Measurements from ENCODE around the gene PTPRM. TPM values are rescaled to one million over a fixed set of nuclear protein-coding genes. Genes with fewer than 3 reads are reported as not detected.
A peak's percentile ranks its signal among the peaks of the same experiment; 100 is the strongest.

The PTPRM gene
- polyA plus RNA-seq, 1 of the 3 experiments (the other 2 are of a cell fraction), result 16.0 TPM

DNA sequence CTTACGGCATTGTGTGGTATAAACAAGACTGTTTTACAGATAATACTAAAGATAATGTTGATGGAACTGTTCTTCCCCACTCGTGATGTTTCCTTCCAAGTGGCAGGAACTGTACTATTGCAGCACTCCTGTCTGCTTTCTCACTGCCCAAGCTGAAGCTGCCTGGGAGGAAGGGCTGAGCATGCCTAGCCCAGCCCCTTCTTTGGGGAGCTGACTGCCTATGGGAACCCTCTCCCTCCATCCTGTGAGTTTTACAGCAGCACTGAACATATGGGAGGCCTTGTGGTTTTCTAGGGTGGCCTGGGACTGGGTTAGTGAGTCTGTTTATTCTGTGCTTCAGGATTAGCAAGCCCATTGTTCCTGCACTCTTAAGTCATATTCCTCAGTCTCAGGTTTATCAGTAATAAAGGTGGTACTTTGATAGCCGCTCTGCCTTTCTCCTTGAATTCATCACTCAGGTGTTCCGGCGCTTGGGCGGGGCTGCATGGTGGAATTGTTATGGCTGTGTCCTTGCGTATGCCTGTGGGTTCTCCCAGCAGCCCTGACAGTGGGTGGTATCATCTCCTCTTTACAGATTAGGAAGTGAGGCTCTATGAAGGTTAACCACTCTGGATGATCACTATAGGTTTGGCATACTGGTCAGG lies 379.7 kb downstream of the PTPRM start:
- POLR2A ChIA-PET, result no interaction called here
- CTCF ChIA-PET, result interaction anchor here (1.4 to 1.7 kb wide), 2 partner anchors 12 to 380 kb away, joined by 3 to 5 read pairs; partner anchors contain the start of gene PTPRM
- no peaks in the 10 kb centered on the region for H3F3A ChIP-seq (replicated peaks; ENCODE audit: insufficient read depth)
- peak overlapping the region; percentile 51 to 56 for H3K4me3 ChIP-seq (ENCODE audit: low read depth in 2 of 2, low read length in 1 of 2)
- no peaks in the 10 kb centered on the region for H3K36me3 ChIP-seq (replicated peaks in 1 of 2; ENCODE audit: control insufficient read depth in 1 of 2, insufficient read depth in 2 of 2, low read length in 1 of 2)
- H3K4me2 ChIP-seq, result peak overlapping the region; percentile 76
- H3K9ac ChIP-seq, result 0 out of 2 replicates have a peak overlapping the region, but pooled peaks have one; percentile 21
- 72% methylated on average over 7 of the region's 7 CpGs for WGBS (ENCODE audit: low lambda C conversion rate)
- peak; percentile 64; the same call in 1 of the 2 replicates for TF ChIP-seq TAF1 (IDR thresholded peaks at IDR 0.05; ENCODE audit: borderline replicate concordance, low read depth, low read length)
- peak; percentile 70 for TF ChIP-seq GATA2 (CRISPR knock-in tag; IDR thresholded peaks at IDR 0.05)
- TF ChIP-seq SIN3A (IDR thresholded peaks at IDR 0.05; ENCODE audit: borderline replicate concordance, low read depth, low read length), result no peak
- TF ChIP-seq GABPA (IDR thresholded peaks at IDR 0.05; ENCODE audit: low read depth), result peak; percentile 45
- H2AFZ ChIP-seq (ENCODE audit: low read depth), result peak overlapping the region; percentile 80
- H4K20me1 ChIP-seq (ENCODE audit: insufficient read depth), result no peaks in the 10 kb centered on the region
- peak; percentile 37 for DNase-seq
- H3K79me2 ChIP-seq (ENCODE audit: insufficient read depth), result no peaks in the 10 kb centered on the region
- H3K9me2 ChIP-seq, result no peaks in the 10 kb centered on the region
- H3K27me3 ChIP-seq (ENCODE audit: insufficient read depth), result no peaks in the 10 kb centered on the region
- peak overlapping the region; percentile 37 to 71; a peak in 3 of 4 replicates for H3K27ac ChIP-seq (ENCODE audit: low read depth in 2 of 2, low read length in 1 of 2)
- no peaks in the 10 kb centered on the region for H3K9me3 ChIP-seq
- H3K4me1 ChIP-seq (ENCODE audit: control insufficient read depth in 1 of 2, insufficient read depth in 2 of 2, low read depth in 1 of 2, low read length in 1 of 2), result peaks cover 0 to 12% of the 10 kb centered on the region in 2 experiments; a peak in 2 of 4 replicates

GRCh38 chr18:7950380-7951136 lies 383.4 kb downstream of the PTPRM start:
- Histone ChIP-seq H3K9me3 (no peaks in the 10 kb centered on the region), H3K27me3 (ENCODE audit: insufficient read depth) (no peaks in the 10 kb centered on the region), H2AFZ (ENCODE audit: low read depth) (0 out of 2 replicates have a peak overlapping the region, but pooled peaks have one; percentile 18), H3K36me3 (replicated peaks in 1 of 2; ENCODE audit: control insufficient read depth in 1 of 2, insufficient read depth in 2 of 2, low read length in 1 of 2) (no peaks in the 10 kb centered on the region), H3K4me2 (no peak overlapping the region), H3K4me3 (ENCODE audit: low read depth in 2 of 2, low read length in 1 of 2) (no peak overlapping the region), H3K79me2 (ENCODE audit: insufficient read depth) (no peaks in the 10 kb centered on the region), H3K9ac (no peak overlapping the region), H3K27ac (ENCODE audit: low read depth in 2 of 2, low read length in 1 of 2) (no peak overlapping the region), H3K9me2 (no peaks in the 10 kb centered on the region), H3K4me1 (ENCODE audit: control insufficient read depth in 1 of 2, insufficient read depth in 2 of 2, low read depth in 1 of 2, low read length in 1 of 2) (peaks cover 0 to 15% of the 10 kb centered on the region in 2 experiments; a peak in 2 of 4 replicates), H4K20me1 (ENCODE audit: insufficient read depth) (no peaks in the 10 kb centered on the region), H3F3A (replicated peaks; ENCODE audit: insufficient read depth) (no peaks in the 10 kb centered on the region)
- WGBS (ENCODE audit: low lambda C conversion rate), result 49% methylated on average over 6 of the region's 6 CpGs
- ChIA-PET CTCF (interaction anchor here (1.0 kb wide), 1 partner anchor 383 kb away, joined by 4 read pairs; the partner anchor contains the start of gene PTPRM), POLR2A (no interaction called here)
- no peak for DNase-seq
- TF ChIP-seq FOSL2 (IDR thresholded peaks at IDR 0.05; ENCODE audit: borderline replicate concordance, low read depth) (no peak), JUND (IDR thresholded peaks at IDR 0.05) (peak; percentile 14; the same call in 1 of the 2 replicates)

DNA sequence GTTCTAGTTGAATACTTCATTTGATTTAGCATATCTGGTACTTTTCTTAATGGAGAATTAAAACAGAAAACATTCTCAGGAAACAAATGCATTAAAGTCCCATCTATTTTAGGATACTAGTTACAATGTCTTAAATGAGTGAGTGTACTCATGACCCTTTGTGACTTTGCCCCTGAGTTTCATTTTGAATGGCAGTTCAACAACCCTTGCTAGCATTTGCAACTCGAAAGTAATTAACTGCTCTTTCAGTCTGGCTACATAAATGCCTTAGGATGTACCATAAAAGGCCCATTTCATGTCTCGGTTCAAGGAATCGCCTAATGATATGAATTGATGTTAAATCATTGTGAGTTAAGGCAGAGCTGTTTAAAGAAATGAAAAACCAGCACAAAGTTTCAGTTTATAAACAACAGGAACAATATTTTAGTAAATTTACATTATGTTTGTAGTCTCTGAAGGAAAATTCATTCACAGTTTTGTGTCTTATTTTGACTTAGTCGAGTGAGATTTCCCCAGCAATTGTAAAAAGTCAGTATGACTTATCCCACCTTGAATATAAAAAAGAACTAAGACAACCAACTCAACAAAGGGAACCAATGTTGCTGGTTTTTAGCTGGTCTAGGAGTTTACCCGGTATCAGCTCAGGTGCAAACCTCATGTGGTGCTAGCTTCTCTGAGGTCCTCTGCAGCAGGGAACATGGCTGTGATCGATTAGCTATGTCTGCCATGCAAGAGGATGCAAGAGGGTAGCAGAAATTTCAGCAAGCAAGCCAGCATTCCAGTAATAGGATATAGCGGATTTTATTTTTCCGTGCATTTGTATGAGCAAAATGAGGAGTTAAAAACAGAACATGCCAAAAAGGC lies 386.2 kb downstream of the PTPRM start:
- no peak overlapping the region for H3K4me3 ChIP-seq (ENCODE audit: low read depth in 2 of 2, low read length in 1 of 2)
- no peak overlapping the region for H2AFZ ChIP-seq (ENCODE audit: low read depth)
- no peak overlapping the region for H3K4me2 ChIP-seq
- ChIA-PET POLR2A (no interaction called here), CTCF (no interaction called here)
- DNase-seq, result no peak
- no peak overlapping the region for H3K9ac ChIP-seq
- no peaks in the 10 kb centered on the region for H3K9me3 ChIP-seq
- no peaks in the 10 kb centered on the region for H4K20me1 ChIP-seq (ENCODE audit: insufficient read depth)
- H3K79me2 ChIP-seq (ENCODE audit: insufficient read depth), result no peaks in the 10 kb centered on the region
- no peaks in the 10 kb centered on the region for H3F3A ChIP-seq (replicated peaks; ENCODE audit: insufficient read depth)
- no peaks in the 10 kb centered on the region for H3K9me2 ChIP-seq
- peaks cover 0 to 8% of the 10 kb centered on the region in 2 experiments; a peak in 1 of 4 replicates for H3K4me1 ChIP-seq (ENCODE audit: control insufficient read depth in 1 of 2, insufficient read depth in 2 of 2, low read depth in 1 of 2, low read length in 1 of 2)
- no peaks in the 10 kb centered on the region for H3K27me3 ChIP-seq (ENCODE audit: insufficient read depth)
- H3K36me3 ChIP-seq (replicated peaks in 1 of 2; ENCODE audit: control insufficient read depth in 1 of 2, insufficient read depth in 2 of 2, low read length in 1 of 2), result no peaks in the 10 kb centered on the region
- 80% methylated on average over 8 of the region's 8 CpGs for WGBS (ENCODE audit: low lambda C conversion rate)
- no peak overlapping the region for H3K27ac ChIP-seq (ENCODE audit: low read depth in 2 of 2, low read length in 1 of 2)
- no peak for TF ChIP-seq USF1 (IDR thresholded peaks at IDR 0.05; ENCODE audit: borderline replicate concordance, low read depth)
- TF ChIP-seq FOXJ3 (CRISPR knock-in tag; IDR thresholded peaks at IDR 0.05), result no peak
- TF ChIP-seq NRF1 (IDR thresholded peaks at IDR 0.05; ENCODE audit: low read depth, low read length), result no peak
- TF ChIP-seq, protein P1, sequence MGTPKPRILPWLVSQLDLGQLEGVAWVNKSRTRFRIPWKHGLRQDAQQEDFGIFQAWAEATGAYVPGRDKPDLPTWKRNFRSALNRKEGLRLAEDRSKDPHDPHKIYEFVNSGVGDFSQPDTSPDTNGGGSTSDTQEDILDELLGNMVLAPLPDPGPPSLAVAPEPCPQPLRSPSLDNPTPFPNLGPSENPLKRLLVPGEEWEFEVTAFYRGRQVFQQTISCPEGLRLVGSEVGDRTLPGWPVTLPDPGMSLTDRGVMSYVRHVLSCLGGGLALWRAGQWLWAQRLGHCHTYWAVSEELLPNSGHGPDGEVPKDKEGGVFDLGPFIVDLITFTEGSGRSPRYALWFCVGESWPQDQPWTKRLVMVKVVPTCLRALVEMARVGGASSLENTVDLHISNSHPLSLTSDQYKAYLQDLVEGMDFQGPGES (IDR thresholded peaks at IDR 0.05; ENCODE audit: low read depth, low read length), result no peak
- TF ChIP-seq FOXM1 (IDR thresholded peaks at IDR 0.05; ENCODE audit: low read depth), result no peak
- TF ChIP-seq EZH2phosphoT487 (IDR thresholded peaks at IDR 0.05; ENCODE audit: borderline replicate concordance, low read depth), result no peak
- TF ChIP-seq RFX5 (IDR thresholded peaks at IDR 0.05; ENCODE audit: low read length), result no peak
- no peak for TF ChIP-seq JUND (IDR thresholded peaks at IDR 0.05)
- no peak for TF ChIP-seq CHD2 (IDR thresholded peaks at IDR 0.05; ENCODE audit: low read length, partially characterized antibody)
- TF ChIP-seq, protein P2, sequence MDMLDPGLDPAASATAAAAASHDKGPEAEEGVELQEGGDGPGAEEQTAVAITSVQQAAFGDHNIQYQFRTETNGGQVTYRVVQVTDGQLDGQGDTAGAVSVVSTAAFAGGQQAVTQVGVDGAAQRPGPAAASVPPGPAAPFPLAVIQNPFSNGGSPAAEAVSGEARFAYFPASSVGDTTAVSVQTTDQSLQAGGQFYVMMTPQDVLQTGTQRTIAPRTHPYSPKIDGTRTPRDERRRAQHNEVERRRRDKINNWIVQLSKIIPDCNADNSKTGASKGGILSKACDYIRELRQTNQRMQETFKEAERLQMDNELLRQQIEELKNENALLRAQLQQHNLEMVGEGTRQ (IDR thresholded peaks at IDR 0.05; ENCODE audit: borderline replicate concordance, low read depth, low read length), result no peak
